MM.1S (cell line): ENCODE measurements around the gene MUC16.

Source experiments
- EZH2 ChIP-seq: fragments of 300-600 bp; sonication (generic); optimal IDR thresholded peaks from 2 replicates; pipeline ENCODE3; 2017; ENCODE audit warnings: low read depth, mild to moderate bottlenecking, antibody characterized with exemption, low read length, mixed read lengths
- EZH2phosphoT487 ChIP-seq: fragments of 300-600 bp; sonication (generic); IDR thresholded peaks from 2 replicates; pipeline ENCODE4 v1.6.1; 2018; ENCODE audit warnings: antibody characterized with exemption, low read length
- TF ChIP-seq, protein P1 (sequence below): fragments of 300-600 bp; sonication (generic); IDR thresholded peaks from 2 replicates; pipeline ENCODE4 v1.5.1; 2016; ENCODE audit warnings: antibody characterized with exemption, low read length, mixed read lengths

DNA sequence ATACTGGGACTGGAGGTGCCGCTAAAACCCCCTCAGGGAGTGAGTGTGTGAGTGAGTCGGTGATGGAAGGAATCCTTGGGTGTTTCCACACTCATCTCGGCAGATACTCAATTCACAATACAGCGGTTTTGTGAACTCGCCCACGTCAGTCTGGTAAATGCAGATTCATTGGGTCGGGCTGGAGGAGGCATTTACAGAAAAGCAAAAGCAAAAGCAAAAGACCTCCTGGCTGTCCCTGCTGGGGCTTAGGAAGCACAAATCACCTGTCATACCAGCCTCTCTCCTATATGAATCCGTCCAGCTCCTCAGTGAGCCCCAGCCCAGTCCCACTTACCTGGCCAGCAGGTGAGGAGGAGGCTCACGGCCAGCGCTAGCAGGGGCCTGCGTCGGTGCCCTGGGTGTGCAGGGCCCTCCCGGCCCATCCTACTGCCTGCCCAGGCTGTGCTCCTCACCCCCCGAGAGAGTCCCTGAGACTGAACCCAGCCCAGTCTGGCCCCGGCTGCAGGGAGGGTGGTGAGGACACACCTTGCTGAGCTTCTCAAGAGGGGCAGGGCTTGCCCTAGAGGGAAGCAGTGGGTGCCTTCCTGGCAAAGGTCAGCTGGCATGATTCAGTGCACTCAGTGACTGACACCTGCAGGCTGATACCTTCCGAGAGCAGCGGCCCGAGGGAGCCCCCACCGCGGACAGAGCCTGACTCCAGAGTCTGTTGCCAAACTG lies at the start of gene MUC16:
- TF ChIP-seq, protein P1, sequence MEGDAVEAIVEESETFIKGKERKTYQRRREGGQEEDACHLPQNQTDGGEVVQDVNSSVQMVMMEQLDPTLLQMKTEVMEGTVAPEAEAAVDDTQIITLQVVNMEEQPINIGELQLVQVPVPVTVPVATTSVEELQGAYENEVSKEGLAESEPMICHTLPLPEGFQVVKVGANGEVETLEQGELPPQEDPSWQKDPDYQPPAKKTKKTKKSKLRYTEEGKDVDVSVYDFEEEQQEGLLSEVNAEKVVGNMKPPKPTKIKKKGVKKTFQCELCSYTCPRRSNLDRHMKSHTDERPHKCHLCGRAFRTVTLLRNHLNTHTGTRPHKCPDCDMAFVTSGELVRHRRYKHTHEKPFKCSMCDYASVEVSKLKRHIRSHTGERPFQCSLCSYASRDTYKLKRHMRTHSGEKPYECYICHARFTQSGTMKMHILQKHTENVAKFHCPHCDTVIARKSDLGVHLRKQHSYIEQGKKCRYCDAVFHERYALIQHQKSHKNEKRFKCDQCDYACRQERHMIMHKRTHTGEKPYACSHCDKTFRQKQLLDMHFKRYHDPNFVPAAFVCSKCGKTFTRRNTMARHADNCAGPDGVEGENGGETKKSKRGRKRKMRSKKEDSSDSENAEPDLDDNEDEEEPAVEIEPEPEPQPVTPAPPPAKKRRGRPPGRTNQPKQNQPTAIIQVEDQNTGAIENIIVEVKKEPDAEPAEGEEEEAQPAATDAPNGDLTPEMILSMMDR, result no peak
- TF ChIP-seq EZH2phosphoT487, result no peak
- no peak for TF ChIP-seq EZH2
